Skin of body (tissue), 3 donors: ENCODE measurements around the gene LTBP3. TPM values are rescaled to one million over a fixed set of nuclear protein-coding genes. Genes with fewer than 3 reads are reported as not detected.

Experiments used
- DNase-seq: peaks from one replicate; lab custom pipeline; 2025; lab: John Stamatoyannopoulos, UW
- small RNA-seq: library from RNA; depleted of rRNA; stranded (forward); fragments of <200 nt; gene quantifications from one replicate; pipeline ENCODE3, GENCODE V24; 2014; ENCODE audit warnings: low replicate concordance
- total RNA-seq: library from RNA; depleted of rRNA; stranded (reverse); fragments of >200 nt; gene quantifications from one replicate; pipeline ENCODE4 v1.2.3, GENCODE V29; 2014

The LTBP3 gene
- total RNA-seq, 1 donor from 2014 or later = 56.0 TPM

- DNase-seq = peak; percentile 98
Observed at GRCh38 chr11:65497141-65498041, 60.8 kb downstream of the LTBP3 start.

GRCh38 chr11:65496304-65497140 is 61.6 kb downstream of the LTBP3 start:
- DNase-seq = peak; percentile 83

- no peak for DNase-seq
Observed at GRCh38 chr11:65493367-65494176, 64.6 kb downstream of the LTBP3 start.

GRCh38 chr11:65492637-65493366 is 65.4 kb downstream of the LTBP3 start:
- DNase-seq = peak; percentile 78

- DNase-seq = no peak
Observed at GRCh38 chr11:65492387-65492636, 65.8 kb downstream of the LTBP3 start.

- peak; percentile 55 for DNase-seq
Observed at GRCh38 chr11:65491614-65492386, 66.4 kb downstream of the LTBP3 start.

- DNase-seq = no peak
Observed at GRCh38 chr11:65491163-65491465, 67.0 kb downstream of the LTBP3 start.

GRCh38 chr11:65489706-65490320 is 68.3 kb downstream of the LTBP3 start:
- no peak for DNase-seq

- peak; percentile 65 for DNase-seq
Observed at GRCh38 chr11:65489035-65489705, 69.0 kb downstream of the LTBP3 start.

Small RNA genes lying within 50 kb of the gene (small RNA-seq; reads per million reads assigned to genes)
- gene AP001362.1 = not detected
- gene RF01684 = not detected

Other genes with a start within 250 kb of the LTBP3 start
- 3.7 TPM for gene CDC42EP2, start 243.5 kb downstream of the LTBP3 start, total RNA-seq
- gene DPF2, start 224.5 kb downstream of the LTBP3 start, total RNA-seq = 30.2 TPM
- gene TIGD3, start 203.6 kb downstream of the LTBP3 start, total RNA-seq = 0.20 TPM
- gene SLC25A45, start 175.7 kb downstream of the LTBP3 start, total RNA-seq = 4.6 TPM
- 24.6 TPM for gene FRMD8, start 171.7 kb downstream of the LTBP3 start, total RNA-seq
- gene NEAT1, start 135.6 kb downstream of the LTBP3 start, total RNA-seq = 308 TPM
- 23,607 TPM for gene MALAT1, start 59.3 kb downstream of the LTBP3 start, total RNA-seq
- 30.2 TPM for gene SCYL1, start 33.3 kb downstream of the LTBP3 start, total RNA-seq
- gene ZNRD2, start 12.1 kb upstream of the LTBP3 start, total RNA-seq = 18.5 TPM
- gene FAM89B, start 14.2 kb upstream of the LTBP3 start, total RNA-seq = 9.8 TPM
- 49.5 TPM for gene EHBP1L1, start 17.7 kb upstream of the LTBP3 start, total RNA-seq
- 8.5 TPM for gene KCNK7, start 37.4 kb upstream of the LTBP3 start, total RNA-seq
- 20.8 TPM for gene MAP3K11, start 55.9 kb upstream of the LTBP3 start, total RNA-seq
- gene PCNX3, start 57.4 kb upstream of the LTBP3 start, total RNA-seq = 8.6 TPM
- 12.1 TPM for gene SIPA1, start 79.7 kb upstream of the LTBP3 start, total RNA-seq
- gene RELA, start 104.6 kb upstream of the LTBP3 start, total RNA-seq = 22.6 TPM
- gene KAT5, start 153.9 kb upstream of the LTBP3 start, total RNA-seq = 30.0 TPM
- 12.9 TPM for gene RNASEH2C, start 162.4 kb upstream of the LTBP3 start, total RNA-seq
- 6.9 TPM for gene AP5B1, start 222.6 kb upstream of the LTBP3 start, total RNA-seq
- gene OVOL1, start 228.7 kb upstream of the LTBP3 start, total RNA-seq = 23.3 TPM